Liver (tissue), 2 donors: ENCODE measurements around the gene ADM2.

Experiments used
- FOXA1 ChIP-seq: IDR thresholded peaks from 2 replicates; pipeline ENCODE4 v1.6.1; 2016; ENCODE audit warnings: antibody characterized with exemption
- GABPA ChIP-seq, 2 donors: IDR thresholded peaks in 1 of 2; conservative IDR thresholded peaks in 1 of 2; 2 replicates each; pipeline ENCODE4 v1.6.1; 2016; ENCODE audit warnings: antibody characterized with exemption in 2 of 2, mild to moderate bottlenecking in 1 of 2, moderate library complexity in 1 of 2
- JUND ChIP-seq, 2 donors: IDR thresholded peaks; 2 replicates each; pipeline ENCODE4 v1.6.1; 2016; ENCODE audit warnings: antibody characterized with exemption in 2 of 2
- NR2F2 ChIP-seq: IDR thresholded peaks from 2 replicates; pipeline ENCODE4 v1.6.1; 2016; ENCODE audit warnings: antibody characterized with exemption
- RAD21 ChIP-seq, 2 donors: IDR thresholded peaks; 2 replicates each; pipeline ENCODE4 v1.6.1; 2016; ENCODE audit warnings: antibody characterized with exemption in 2 of 2, mild to moderate bottlenecking in 2 of 2
- TAF1 ChIP-seq: conservative IDR thresholded peaks from 2 replicates; pipeline ENCODE4 v1.6.1; 2016; ENCODE audit warnings: antibody characterized with exemption, mild to moderate bottlenecking
- TF ChIP-seq, protein P1 (sequence below): IDR thresholded peaks from 2 replicates; pipeline ENCODE4 v1.6.1; 2016; ENCODE audit warnings: antibody characterized with exemption
- donor health status: healthy.

DNA sequence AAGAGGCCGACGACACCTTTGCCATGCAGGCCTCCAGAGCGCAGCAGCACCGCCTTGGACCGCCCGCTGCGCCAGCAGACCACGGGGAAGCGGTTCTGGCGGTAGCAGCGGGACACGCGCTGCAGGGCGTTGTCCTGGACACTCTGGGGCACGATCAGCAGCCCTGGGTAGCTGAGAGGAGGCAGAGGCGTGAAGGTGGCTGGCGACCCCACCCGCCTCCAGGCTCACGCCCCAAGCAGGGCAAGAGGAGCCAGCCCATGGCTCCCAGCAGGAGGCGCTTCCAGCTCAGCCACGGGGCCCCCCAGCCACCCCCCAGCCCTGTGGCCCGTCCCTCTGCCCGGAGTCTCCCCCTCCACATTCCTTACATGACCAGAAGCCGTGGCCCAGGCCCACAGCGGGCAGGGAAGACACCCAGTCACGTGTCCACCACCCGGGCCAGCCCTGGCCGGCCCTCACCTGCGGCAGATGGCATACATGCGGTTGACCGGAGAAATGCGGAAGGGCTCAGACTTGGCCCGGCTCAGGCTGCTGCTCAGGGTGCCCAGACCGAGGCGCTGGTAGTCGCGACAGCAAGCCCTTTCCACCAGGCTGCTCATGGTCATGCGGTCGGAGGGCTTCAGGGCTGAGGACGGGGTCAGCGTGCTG lies 21.7 kb upstream of the ADM2 start:
- TF ChIP-seq JUND (IDR thresholded peaks at IDR 0.05): no peak
- TF ChIP-seq RAD21 (IDR thresholded peaks at IDR 0.05): no peak
- TF ChIP-seq GABPA (IDR thresholded peaks at IDR 0.05 in 1 of 2, conservative IDR thresholded peaks at IDR 0.05 in 1 of 2): no peak
- no peak for TF ChIP-seq FOXA1
- no peak for TF ChIP-seq TAF1
- TF ChIP-seq, protein P1, sequence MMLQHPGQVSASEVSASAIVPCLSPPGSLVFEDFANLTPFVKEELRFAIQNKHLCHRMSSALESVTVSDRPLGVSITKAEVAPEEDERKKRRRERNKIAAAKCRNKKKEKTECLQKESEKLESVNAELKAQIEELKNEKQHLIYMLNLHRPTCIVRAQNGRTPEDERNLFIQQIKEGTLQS: no peak
- no peak for TF ChIP-seq NR2F2
